Breast epithelium (tissue), 3 donors: Measurements from ENCODE around the gene TIMM22.

Source experiments
- CTCF ChIP-seq, 3 donors: fragments of 450-650 bp; IDR thresholded peaks; one replicate each; pipeline ENCODE4 v1.5.1; 2016 to 2017; ENCODE audit warnings: antibody characterized with exemption in 3 of 3, mild to moderate bottlenecking in 3 of 3, moderate library complexity in 3 of 3
- POLR2A ChIP-seq: fragments of 450-650 bp; IDR thresholded peaks from one replicate; pipeline ENCODE4 v1.6.1; 2016; ENCODE audit warnings: antibody characterized with exemption, mild to moderate bottlenecking, moderate library complexity
- POLR2AphosphoS5 ChIP-seq, 3 donors: sonication (generic); formaldehyde crosslinking; IDR thresholded peaks; one replicate each; pipeline ENCODE4 v1.6.1; 2017; ENCODE audit warnings: antibody characterized with exemption in 3 of 3

GRCh38 chr17:1036171-1036844 is 39.4 kb downstream of the TIMM22 start:
- TF ChIP-seq CTCF (IDR thresholded peaks at IDR 0.05) (no peak), POLR2AphosphoS5 (IDR thresholded peaks at IDR 0.05) (no peak), POLR2A (no peak)
